ENCODE results near the gene AFDN.
"Not testable (repeated sequence)": the region's sequence is repeated elsewhere in the genome, so short reads cannot be mapped to it uniquely, and the experiment has no call there.

AFDN gene

GRCh38 chr6:167998215-167998614, 171.5 kb downstream of the AFDN start:
- H3K4me1 ChIP-seq (ENCODE audit: insufficient read depth, low read length, poor library complexity, severe bottlenecking): no peaks in the 10 kb centered on the region
- H3K79me2 ChIP-seq (ENCODE audit: insufficient read depth, low read length): no peaks in the 10 kb centered on the region
- no peaks in the 10 kb centered on the region for H3F3A ChIP-seq (ENCODE audit: low read depth)
- no peak overlapping the region for H3K9ac ChIP-seq (ENCODE audit: low read depth, low read length, poor library complexity, severe bottlenecking)
- H3K27me3 ChIP-seq (ENCODE audit: insufficient read depth, low read length, poor library complexity, severe bottlenecking): no peaks in the 10 kb centered on the region
- TF ChIP-seq EZH2phosphoT487 (IDR thresholded peaks at IDR 0.05; ENCODE audit: borderline replicate concordance) (no peak), CTCF (conservative IDR thresholded peaks at IDR 0.05; ENCODE audit: low read length) (no peak)
- no peak overlapping the region for H3K4me3 ChIP-seq (ENCODE audit: low read length, poor library complexity, severe bottlenecking)
- H3K4me2 ChIP-seq (ENCODE audit: low read depth, low read length, poor library complexity, severe bottlenecking): no peak overlapping the region
- H3K9me3 ChIP-seq (ENCODE audit: insufficient read depth, low read depth, low read length): peaks cover 9% of the 10 kb centered on the region; the same call in 1 of the 2 replicates
- H4K20me1 ChIP-seq (ENCODE audit: insufficient read depth, low read length, poor library complexity, severe bottlenecking): no peaks in the 10 kb centered on the region
- H2AFZ ChIP-seq (ENCODE audit: low read length): no peak overlapping the region
- no peaks in the 10 kb centered on the region for H3K36me3 ChIP-seq (ENCODE audit: insufficient read depth, low read length)
- H3K9me2 ChIP-seq (replicated peaks; ENCODE audit: low read depth, low read length): no peaks in the 10 kb centered on the region

GRCh38 chr6:168000198-168001028, 173.7 kb downstream of the AFDN start:
- H3K79me2 ChIP-seq (ENCODE audit: insufficient read depth, low read length): no peaks in the 10 kb centered on the region
- H4K20me1 ChIP-seq (ENCODE audit: insufficient read depth, low read length, poor library complexity, severe bottlenecking): no peaks in the 10 kb centered on the region
- H3K36me3 ChIP-seq (ENCODE audit: insufficient read depth, low read length): no peaks in the 10 kb centered on the region
- no peak overlapping the region for H3K9ac ChIP-seq (ENCODE audit: low read depth, low read length, poor library complexity, severe bottlenecking)
- TF ChIP-seq EZH2phosphoT487 (IDR thresholded peaks at IDR 0.05; ENCODE audit: borderline replicate concordance) (no peak), CTCF (conservative IDR thresholded peaks at IDR 0.05; ENCODE audit: low read length) (no peak)
- no peaks in the 10 kb centered on the region for H3K27me3 ChIP-seq (ENCODE audit: insufficient read depth, low read length, poor library complexity, severe bottlenecking)
- H3K4me2 ChIP-seq (ENCODE audit: low read depth, low read length, poor library complexity, severe bottlenecking): no peak overlapping the region
- no peak overlapping the region for H3K4me3 ChIP-seq (ENCODE audit: low read length, poor library complexity, severe bottlenecking)
- peaks cover 12% of the 10 kb centered on the region; the same call in 1 of the 2 replicates for H3K9me3 ChIP-seq (ENCODE audit: insufficient read depth, low read depth, low read length)
- H2AFZ ChIP-seq (ENCODE audit: low read length): no peak overlapping the region
- no peaks in the 10 kb centered on the region for H3K4me1 ChIP-seq (ENCODE audit: insufficient read depth, low read length, poor library complexity, severe bottlenecking)
- H3F3A ChIP-seq (ENCODE audit: low read depth): no peaks in the 10 kb centered on the region
- no peaks in the 10 kb centered on the region for H3K9me2 ChIP-seq (replicated peaks; ENCODE audit: low read depth, low read length)

- Histone ChIP-seq H3K36me3 (ENCODE audit: insufficient read depth, low read length) (no peaks in the 10 kb centered on the region), H3K4me1 (ENCODE audit: insufficient read depth, low read length, poor library complexity, severe bottlenecking) (no peaks in the 10 kb centered on the region), H3K79me2 (ENCODE audit: insufficient read depth, low read length) (no peaks in the 10 kb centered on the region), H3K9me2 (replicated peaks; ENCODE audit: low read depth, low read length) (no peaks in the 10 kb centered on the region), H3K4me3 (ENCODE audit: low read length, poor library complexity, severe bottlenecking) (no peak overlapping the region), H3K9me3 (ENCODE audit: insufficient read depth, low read depth, low read length) (peaks cover 10% of the 10 kb centered on the region; the same call in 1 of the 2 replicates), H3K4me2 (ENCODE audit: low read depth, low read length, poor library complexity, severe bottlenecking) (no peak overlapping the region), H3F3A (ENCODE audit: low read depth) (no peaks in the 10 kb centered on the region), H4K20me1 (ENCODE audit: insufficient read depth, low read length, poor library complexity, severe bottlenecking) (no peaks in the 10 kb centered on the region), H3K27me3 (ENCODE audit: insufficient read depth, low read length, poor library complexity, severe bottlenecking) (no peaks in the 10 kb centered on the region), H2AFZ (ENCODE audit: low read length) (no peak overlapping the region), H3K9ac (ENCODE audit: low read depth, low read length, poor library complexity, severe bottlenecking) (no peak overlapping the region)
- TF ChIP-seq CTCF (conservative IDR thresholded peaks at IDR 0.05; ENCODE audit: low read length) (no peak), EZH2phosphoT487 (IDR thresholded peaks at IDR 0.05; ENCODE audit: borderline replicate concordance) (no peak)
Measured at GRCh38 chr6:168001029-168001332, 174.3 kb downstream of the AFDN start.

- H3F3A ChIP-seq (ENCODE audit: low read depth); H3K79me2 ChIP-seq (ENCODE audit: insufficient read depth, low read length): not testable (repeated sequence)
Measured at GRCh38 chr6:168001514-168001913, 174.8 kb downstream of the AFDN start.

More at GRCh38 chr6:168001514-168001913, 174.8 kb downstream of the AFDN start:
- not testable (repeated sequence) for H4K20me1 ChIP-seq (ENCODE audit: insufficient read depth, low read length, poor library complexity, severe bottlenecking); H3K9ac ChIP-seq (ENCODE audit: low read depth, low read length, poor library complexity, severe bottlenecking); H3K27me3 ChIP-seq (ENCODE audit: insufficient read depth, low read length, poor library complexity, severe bottlenecking); H3K4me3 ChIP-seq (ENCODE audit: low read length, poor library complexity, severe bottlenecking); H3K9me3 ChIP-seq (ENCODE audit: insufficient read depth, low read depth, low read length); H3K36me3 ChIP-seq (ENCODE audit: insufficient read depth, low read length); H3K4me1 ChIP-seq (ENCODE audit: insufficient read depth, low read length, poor library complexity, severe bottlenecking); H3K9me2 ChIP-seq (replicated peaks; ENCODE audit: low read depth, low read length); H2AFZ ChIP-seq (ENCODE audit: low read length); H3K4me2 ChIP-seq (ENCODE audit: low read depth, low read length, poor library complexity, severe bottlenecking)
